ENCODE results near the gene EML2.
A peak's percentile ranks its signal among the peaks of the same experiment; 100 is the strongest.

The EML2 gene

DNA sequence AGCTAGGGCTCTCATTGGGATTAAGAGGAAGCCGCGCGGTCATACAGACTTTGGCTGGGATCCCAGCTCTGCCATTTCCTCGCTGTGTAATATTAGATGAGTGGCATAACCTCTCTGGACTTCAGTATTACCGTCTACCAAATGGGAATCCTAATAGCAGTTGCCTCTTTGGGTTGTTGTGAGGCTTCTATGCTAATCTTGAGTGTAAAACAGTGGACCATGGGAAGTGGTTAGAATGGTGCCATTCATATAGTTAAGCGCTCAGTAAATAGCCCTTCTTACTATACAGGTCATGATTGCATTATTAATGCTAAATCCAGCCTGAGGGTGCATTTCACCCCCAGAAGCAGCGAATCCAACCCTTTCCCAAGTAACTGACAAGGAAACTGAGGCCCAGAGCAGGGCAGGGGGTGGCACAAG lies 54.0 kb downstream of the EML2 start:
- DNase-seq: no peak

DNA sequence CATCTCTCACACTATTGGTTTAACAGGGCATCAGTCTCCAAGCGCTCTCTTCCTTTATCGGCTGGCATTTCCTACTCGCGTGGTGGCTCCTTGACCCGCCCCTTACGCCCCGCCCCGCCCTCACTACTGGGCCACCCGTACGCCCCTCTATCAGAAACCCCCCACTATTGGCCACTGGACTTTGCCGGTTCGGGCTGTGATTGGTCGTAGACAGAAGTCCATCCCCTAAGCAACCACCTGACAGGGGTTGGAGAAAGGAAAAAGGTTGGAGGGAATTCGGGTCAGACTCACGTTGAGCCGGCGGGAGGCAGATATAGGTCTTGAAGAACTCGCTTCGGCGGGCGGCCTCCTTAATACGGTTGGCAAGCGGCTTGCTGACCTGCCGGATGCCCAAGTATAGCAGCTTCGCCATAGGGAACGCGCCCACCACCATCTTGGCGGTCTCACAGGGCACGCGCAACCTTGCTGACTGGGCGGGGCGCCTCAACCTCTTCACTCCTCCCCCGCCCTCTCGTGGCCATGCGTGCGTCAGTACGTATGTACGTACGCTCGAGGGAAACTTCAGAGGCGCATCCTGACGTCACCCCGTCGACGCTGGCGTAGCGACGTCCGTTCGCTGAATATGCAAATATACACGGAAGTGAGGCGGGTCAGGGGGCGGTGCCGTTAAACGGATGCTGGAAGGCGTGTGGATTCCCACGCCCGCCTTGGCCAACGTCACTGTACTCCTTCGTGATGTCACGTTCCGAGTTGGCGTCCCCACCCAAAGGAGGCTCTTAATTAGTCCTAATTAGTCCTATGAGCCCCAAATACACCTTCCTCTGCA lies 54.7 kb downstream of the EML2 start, which contains the start of gene OPA3:
OPA3 (minus strand) TSS at position 471 of the 826 bp plus-strand sequence; CDS start at position 433, 38 bp downstream.
- peak; percentile 98 to 100 (median 99) for DNase-seq

DNA sequence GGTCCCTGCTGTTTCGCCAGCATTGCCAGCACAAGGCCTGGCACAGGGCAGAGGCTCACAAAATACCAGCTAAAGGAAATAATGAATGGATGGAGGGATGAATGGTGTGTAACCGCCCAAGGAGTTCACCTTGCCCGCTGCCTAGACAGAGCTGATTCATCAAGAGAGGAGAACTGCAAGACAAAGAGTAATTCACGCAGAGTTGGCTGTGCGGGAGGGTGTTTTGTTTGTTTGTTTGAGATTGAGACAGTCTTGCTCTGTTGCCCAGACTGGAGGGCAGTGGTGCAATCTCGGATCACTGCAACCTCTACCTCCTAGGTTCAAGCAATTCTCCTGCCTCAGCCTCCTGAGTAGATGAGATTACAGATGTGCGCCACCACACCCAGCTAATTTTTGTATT lies 57.6 kb downstream of the EML2 start:
- DNase-seq: no peak

- no peak for DNase-seq
Measured at GRCh38 chr19:45578861-45579260, 60.3 kb downstream of the EML2 start.

DNA sequence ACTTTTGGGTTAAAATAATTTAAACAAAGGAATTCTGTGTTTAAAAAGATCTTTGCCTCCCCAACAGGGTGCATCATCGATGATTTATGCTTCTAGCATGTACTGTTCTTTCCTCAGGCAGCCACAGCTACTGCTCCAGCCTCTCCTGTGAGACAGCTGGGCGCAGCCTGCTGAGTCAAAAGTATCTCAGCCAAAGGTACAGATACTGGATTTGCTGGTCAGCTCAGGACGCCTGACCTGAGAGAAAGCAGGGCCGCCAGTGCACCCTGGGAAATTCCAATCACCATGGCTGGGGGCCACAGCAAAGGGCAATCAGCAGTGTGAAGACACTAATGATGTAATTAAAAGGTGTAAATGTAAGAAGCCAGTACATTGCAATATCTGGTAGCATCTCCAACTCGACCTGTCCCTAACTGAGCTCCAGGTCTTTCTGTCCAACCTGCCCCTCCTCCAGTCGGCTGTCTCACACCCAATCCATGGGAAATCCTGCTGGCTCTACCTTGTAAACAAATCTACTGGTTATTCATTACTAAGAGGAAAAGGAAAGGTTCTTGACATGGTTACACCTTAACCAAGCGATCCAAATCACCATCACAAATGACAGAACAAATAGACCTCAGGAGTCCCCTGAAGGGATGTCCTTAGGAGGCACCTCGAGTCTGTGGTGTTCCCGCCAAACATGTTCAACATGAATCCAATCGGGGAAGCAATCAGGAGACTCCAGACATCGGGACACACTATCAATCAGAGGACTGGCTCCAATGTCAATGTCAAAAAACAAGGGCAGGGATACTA lies 61.9 kb downstream of the EML2 start:
- no peak for DNase-seq

GRCh38 chr19:45576682-45577081 lies 62.5 kb downstream of the EML2 start:
- no peak for DNase-seq

DNA sequence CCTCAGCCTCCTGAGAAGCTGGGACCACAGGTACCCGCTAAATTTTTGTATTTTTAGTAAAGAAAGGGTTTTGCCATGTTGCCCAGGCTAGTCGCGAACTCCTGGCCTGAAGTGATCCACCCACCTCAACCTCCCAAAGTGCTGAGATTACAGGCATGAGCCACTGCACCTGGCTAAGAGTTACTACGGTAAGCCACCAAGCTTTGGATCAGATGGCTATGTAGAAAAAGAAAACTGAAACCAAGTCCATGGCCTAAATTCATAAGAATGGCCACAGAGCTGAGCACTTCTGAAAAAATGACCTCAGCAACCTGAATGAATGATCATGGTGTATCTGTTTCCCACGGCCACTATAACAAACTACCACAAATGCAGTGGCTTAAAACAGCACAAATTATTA lies 64.0 kb downstream of the EML2 start:
- DNase-seq: no peak

DNA sequence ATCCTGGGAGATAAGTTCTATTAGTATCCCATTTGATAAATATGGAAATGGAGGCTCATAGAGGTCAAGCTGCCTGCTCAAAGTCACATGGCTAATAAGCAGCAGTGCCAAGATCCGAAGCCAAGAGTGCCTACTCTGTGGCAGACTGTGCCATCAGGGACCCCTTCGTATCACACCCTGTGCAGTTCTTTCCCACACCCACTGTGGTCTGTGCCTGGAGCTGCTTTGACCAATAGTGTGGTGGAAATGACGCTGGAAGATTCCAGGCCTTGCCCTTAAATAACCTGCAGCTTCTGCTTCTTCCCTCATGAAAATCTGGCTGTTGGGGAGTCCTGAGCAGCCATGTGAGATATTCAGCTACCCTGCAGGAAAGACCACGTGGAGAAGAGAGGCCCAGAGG lies 64.7 kb downstream of the EML2 start:
- DNase-seq: no peak

- DNase-seq: no peak
Measured at GRCh38 chr19:45571457-45572220, 67.6 kb downstream of the EML2 start.

DNA sequence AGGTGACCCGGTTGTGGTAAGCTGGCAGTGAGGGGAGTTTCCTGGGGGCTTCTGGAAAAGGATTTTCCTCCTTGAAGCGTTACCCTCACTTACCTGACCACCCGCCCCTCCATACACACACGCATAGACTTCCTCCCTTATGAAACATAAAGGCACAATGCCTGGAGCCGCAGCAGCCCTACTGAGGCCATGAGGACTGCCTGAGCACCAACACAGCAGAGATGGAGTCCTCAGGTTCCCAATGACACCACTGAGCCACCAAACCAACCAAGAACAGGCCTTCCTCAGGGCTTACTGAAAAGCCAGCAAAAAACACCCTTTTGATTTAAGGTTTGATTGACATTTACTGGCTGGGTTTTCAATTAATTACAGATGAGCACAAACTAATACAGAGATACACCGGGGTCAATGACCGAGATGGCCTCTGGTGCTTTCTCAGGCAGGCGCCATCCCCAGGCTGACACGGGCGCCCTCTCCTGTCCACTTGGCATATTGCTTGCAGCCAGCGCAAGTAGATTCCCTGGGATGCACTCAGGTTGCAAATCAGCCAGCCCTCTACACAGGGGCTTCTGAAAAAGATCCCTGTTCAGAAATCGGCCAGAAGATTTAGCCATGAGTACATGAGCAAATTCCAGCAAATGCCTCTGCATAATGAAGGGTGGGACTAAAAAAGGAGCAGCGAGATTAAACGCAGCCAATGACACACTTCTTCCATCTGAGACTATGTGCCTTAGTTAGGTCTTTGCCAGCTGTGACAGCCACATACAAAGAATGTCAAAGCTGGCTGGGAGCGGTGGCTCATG lies 69.4 kb downstream of the EML2 start:
- DNase-seq: peak; percentile 14 to 46 (median 34)

- DNase-seq: no peak
Measured at GRCh38 chr19:45568732-45569131, 70.5 kb downstream of the EML2 start.

DNA sequence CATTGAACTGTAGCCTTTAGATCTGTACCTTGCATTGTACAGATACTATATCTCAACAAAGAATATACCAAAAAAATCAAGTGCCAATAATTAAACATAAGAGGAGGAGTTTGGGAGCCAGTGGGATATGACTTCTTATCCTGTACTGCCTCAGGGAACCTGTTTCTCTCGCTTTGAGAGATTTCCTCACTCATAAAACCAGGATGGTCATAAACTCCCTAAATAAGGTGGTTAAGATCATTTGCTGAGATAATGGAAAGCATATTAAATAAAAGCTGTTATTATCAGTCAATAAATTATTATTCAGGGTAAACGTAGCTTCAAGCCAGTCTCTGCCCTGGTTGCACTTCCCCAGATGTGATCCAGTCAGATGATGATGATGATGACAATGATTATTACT lies 71.6 kb downstream of the EML2 start:
- DNase-seq: no peak

- DNase-seq: peak in 3 of 6 experiments; percentile 5 to 24 (median 18)
Measured at GRCh38 chr19:45564131-45564780, 74.9 kb downstream of the EML2 start.

- DNase-seq: no peak
Measured at GRCh38 chr19:45560686-45561085, 78.5 kb downstream of the EML2 start.

GRCh38 chr19:45560038-45560437 lies 79.2 kb downstream of the EML2 start:
- no peak for DNase-seq

Measured in stimulated activated naive CD4-positive, alpha-beta T cell (primary cell).